HG02870 (cell line): ENCODE results near the gene RLIM.

Source experiments
- ATAC-seq: cut with Tn5 transposase; IDR thresholded peaks from one replicate; pipeline ENCODE4 v1.9.1; 2021; ENCODE audit warnings: mild to moderate bottlenecking, moderate library complexity; ENCODE audit not compliant: unreplicated experiment

Gene RLIM

DNA sequence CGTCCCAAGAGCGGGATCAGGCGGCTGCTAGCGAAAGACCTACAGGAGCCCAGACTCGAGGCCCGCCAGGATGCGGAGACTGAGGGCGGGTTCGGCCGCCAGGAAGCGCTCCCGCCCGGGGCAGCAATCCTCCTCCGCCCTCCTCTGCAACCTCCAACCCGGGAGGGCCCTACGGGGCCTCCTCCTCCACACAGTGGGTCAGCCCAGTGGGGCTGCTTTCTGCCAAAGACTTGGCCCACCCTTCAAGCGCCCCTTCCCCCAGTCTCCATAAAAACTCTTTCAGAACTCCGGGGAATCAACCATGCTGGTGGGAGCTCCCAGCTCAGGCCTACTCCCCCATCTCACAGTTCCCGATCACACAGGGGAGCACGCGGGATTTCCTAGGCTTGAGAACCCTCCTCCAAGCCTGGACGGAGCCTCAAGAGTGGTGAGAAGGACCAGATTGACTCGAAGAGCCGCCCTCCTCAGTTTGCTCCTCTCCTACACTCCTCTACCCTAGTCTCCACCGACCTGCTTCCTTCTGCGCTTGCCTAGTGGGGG, 77.5 kb downstream of the RLIM start:
- peak; percentile 16 for ATAC-seq

DNA sequence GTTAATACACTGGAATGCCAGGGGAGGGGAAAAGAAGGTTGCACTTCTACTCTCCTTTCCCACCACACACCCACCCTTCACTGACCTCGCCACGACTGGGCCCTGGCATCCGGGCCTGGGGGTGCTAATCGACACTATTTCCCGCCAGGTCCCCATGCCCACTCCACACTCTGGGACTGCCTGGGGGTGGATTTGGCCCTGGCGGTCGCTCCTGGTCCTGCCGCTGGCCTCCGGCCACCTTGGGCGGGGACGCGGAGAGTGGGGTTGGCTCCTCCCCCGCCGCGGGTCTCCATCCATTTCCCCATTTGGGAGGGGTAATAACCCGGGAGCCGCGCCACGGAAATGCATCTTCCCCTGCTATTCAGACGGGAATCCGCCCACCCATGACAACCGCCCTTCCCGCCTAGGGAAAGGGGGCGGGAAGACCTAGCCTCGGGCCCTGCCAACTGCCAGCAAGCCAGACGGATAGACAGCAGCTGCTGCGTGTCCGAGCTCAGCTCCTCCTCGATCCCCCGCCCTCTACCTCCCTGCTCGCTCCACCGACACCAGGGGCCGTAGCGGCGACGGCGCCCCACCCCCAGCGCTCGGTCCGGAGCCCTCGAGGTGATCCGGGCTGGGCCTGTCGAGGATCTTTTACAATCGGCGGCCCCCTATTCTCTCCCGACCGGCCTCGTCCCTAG, 78.1 kb downstream of the RLIM start:
- ATAC-seq: peak; percentile 41

DNA sequence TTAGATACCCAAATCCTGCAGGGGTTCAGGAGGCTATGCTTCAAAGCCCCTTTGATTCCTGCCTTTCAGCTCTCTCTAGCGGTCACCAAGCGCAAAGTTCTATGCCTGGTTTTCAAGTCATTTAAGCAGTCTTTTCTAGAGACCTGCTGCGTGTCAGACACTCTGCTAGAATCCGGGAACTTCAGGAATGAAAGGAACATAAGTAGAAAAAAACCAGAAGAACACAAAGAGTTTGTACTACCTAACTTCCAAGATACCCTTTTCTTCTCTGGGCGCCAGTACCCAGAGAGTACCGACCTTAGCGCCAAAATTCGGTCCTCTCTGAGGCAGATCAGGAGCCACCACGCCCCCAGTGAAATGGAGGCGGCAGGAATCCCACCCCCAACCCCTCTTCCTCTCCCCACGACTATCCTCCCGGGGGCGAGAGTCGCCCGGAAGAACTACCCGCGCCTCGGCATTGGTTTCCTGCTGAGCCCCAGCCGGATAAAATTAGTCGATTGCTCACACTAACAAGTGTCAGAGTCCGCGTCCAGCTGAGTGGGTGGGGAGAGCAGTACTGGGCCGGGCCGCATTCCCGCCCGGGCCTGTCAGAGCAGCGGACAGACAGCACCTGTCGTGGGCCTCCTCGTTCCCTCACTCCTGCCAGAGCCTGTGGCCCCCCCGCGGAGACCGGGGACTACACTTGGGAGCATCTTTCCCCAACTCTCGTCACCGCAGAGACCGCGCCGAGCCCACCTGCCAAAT, 78.8 kb downstream of the RLIM start:
- ATAC-seq: peak; percentile 25
